ENCODE measurements around the gene TTLL11. TPM values are rescaled to one million over a fixed set of nuclear protein-coding genes. Genes with fewer than 3 reads are reported as not detected.
"Not testable (repeated sequence)": the region's sequence is repeated elsewhere in the genome, so short reads cannot be mapped to it uniquely, and the experiment has no call there.

The TTLL11 gene
- total RNA-seq, 1 donor = 1.0 TPM

DNA sequence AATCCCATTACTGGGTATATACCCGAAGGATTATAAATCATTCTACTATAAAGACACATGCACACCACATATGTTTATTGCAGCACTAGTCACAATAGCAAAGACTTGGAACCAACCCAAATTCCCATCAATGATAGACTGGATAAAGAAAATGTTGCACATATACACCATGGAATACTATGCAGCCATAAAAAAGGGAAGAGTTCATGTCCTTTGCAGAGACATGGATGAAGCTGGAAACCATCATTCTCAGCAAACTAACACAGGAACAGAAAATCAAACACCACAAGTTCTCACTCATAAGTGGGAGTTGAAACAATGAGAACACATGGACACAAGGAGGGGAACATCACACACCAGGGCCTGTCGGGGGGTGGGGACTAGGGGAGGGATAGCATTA, 198.7 kb downstream of the TTLL11 start:
- H3K4me1 ChIP-seq (ENCODE audit: insufficient read depth, low read length); H3K9me3 ChIP-seq (ENCODE audit: low read depth, low read length); H3K27me3 ChIP-seq (ENCODE audit: insufficient read depth, low read length); H3K4me3 ChIP-seq (ENCODE audit: low read length): not testable (repeated sequence)

GRCh38 chr9:121893786-121894185, 199.3 kb downstream of the TTLL11 start:
- Histone ChIP-seq H3K4me3 (ENCODE audit: low read length) (no peak overlapping the region), H3K9me3 (ENCODE audit: low read depth, low read length) (no peaks in the 10 kb centered on the region), H3K4me1 (ENCODE audit: insufficient read depth, low read length) (no peaks in the 10 kb centered on the region), H3K27me3 (ENCODE audit: insufficient read depth, low read length) (no peaks in the 10 kb centered on the region)

GRCh38 chr9:121892706-121893105, 200.4 kb downstream of the TTLL11 start:
- Histone ChIP-seq H3K4me1 (ENCODE audit: insufficient read depth, low read length) (no peaks in the 10 kb centered on the region), H3K9me3 (ENCODE audit: low read depth, low read length) (no peaks in the 10 kb centered on the region), H3K4me3 (ENCODE audit: low read length) (no peak overlapping the region)

GRCh38 chr9:121890746-121891145, 202.4 kb downstream of the TTLL11 start:
- H3K27me3 ChIP-seq (ENCODE audit: insufficient read depth, low read length) = no peaks in the 10 kb centered on the region
- H3K4me3 ChIP-seq (ENCODE audit: low read length) = no peak overlapping the region
- H3K9me3 ChIP-seq (ENCODE audit: low read depth, low read length) = no peaks in the 10 kb centered on the region
- H3K4me1 ChIP-seq (ENCODE audit: insufficient read depth, low read length) = no peaks in the 10 kb centered on the region

More at GRCh38 chr9:121892706-121893105, 200.4 kb downstream of the TTLL11 start:
- no peaks in the 10 kb centered on the region for H3K27me3 ChIP-seq (ENCODE audit: insufficient read depth, low read length)

DNA sequence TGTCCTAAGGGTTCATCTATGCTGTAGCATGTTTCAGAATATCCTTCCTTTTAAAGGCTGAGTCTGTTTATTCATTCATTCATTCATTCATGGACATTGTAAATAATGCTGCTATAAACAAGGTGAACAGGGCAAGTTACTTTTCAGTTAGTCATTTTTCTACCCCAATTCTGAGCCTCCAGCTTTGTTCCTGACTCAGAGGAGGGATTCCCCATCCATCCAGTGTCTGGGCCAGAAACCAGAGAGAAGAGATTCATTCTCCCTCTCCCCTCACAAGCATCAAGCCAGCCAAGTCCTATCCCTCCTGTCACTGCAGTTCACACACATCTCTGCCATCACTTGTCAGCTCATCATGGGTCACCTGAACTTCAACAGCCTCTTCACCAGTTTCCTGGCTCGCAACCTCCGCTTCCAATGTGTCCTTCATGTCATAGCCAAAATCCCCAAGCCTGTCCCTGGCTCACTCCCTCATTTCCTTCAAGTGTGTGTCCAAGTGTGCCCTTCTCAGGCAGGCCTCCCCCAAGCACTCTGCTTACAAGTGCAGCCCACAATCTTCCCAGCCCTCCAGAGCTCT, 203.0 kb downstream of the TTLL11 start:
- H3K4me3 ChIP-seq (ENCODE audit: low read length) = no peak overlapping the region
- H3K4me1 ChIP-seq (ENCODE audit: insufficient read depth, low read length) = no peaks in the 10 kb centered on the region
- no peaks in the 10 kb centered on the region for H3K27me3 ChIP-seq (ENCODE audit: insufficient read depth, low read length)
- no peaks in the 10 kb centered on the region for H3K9me3 ChIP-seq (ENCODE audit: low read depth, low read length)

GRCh38 chr9:121888438-121888775, 204.7 kb downstream of the TTLL11 start:
- Histone ChIP-seq H3K4me1 (ENCODE audit: insufficient read depth, low read length) (no peaks in the 10 kb centered on the region), H3K9me3 (ENCODE audit: low read depth, low read length) (no peaks in the 10 kb centered on the region), H3K4me3 (ENCODE audit: low read length) (no peak overlapping the region), H3K27me3 (ENCODE audit: insufficient read depth, low read length) (no peaks in the 10 kb centered on the region)

GRCh38 chr9:121887553-121888437, 205.3 kb downstream of the TTLL11 start:
- H3K4me1 ChIP-seq (ENCODE audit: insufficient read depth, low read length) = no peaks in the 10 kb centered on the region
- no peak overlapping the region for H3K4me3 ChIP-seq (ENCODE audit: low read length)

GRCh38 chr9:121886759-121887485, 206.2 kb downstream of the TTLL11 start:
- Histone ChIP-seq H3K4me1 (ENCODE audit: insufficient read depth, low read length) (no peaks in the 10 kb centered on the region), H3K27me3 (ENCODE audit: insufficient read depth, low read length) (no peaks in the 10 kb centered on the region), H3K9me3 (ENCODE audit: low read depth, low read length) (no peaks in the 10 kb centered on the region), H3K4me3 (ENCODE audit: low read length) (no peak overlapping the region)

More at GRCh38 chr9:121887553-121888437, 205.3 kb downstream of the TTLL11 start:
- Histone ChIP-seq H3K27me3 (ENCODE audit: insufficient read depth, low read length) (no peaks in the 10 kb centered on the region), H3K9me3 (ENCODE audit: low read depth, low read length) (no peaks in the 10 kb centered on the region)

DNA sequence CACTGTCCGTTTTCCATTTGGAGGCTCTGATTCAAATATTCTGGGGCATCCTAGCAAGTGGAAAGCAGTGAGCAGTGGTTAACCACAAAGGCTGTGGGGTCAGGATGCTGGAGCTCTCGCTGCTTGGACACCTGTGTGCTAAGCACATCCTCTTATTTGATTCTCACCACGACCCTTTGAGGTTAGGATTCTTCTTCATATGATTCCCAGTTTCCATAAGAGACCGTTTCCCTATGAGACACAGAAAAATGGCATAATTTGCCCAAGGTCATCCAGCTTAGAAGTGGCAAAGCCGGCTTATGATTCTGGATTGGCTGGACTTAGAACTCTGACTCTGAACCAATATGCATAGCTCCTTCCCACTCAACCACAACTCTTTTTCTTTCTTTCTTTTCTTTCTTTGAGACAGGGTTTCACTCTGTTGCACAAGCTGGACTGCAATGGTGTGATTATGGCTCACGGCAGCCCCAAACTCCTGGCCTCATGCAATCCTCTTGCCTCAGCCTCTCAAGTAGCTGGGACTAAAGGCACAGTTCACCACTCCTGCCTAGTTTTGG, 207.7 kb downstream of the TTLL11 start:
- H3K4me3 ChIP-seq (ENCODE audit: low read length) = no peak overlapping the region
- H3K27me3 ChIP-seq (ENCODE audit: insufficient read depth, low read length) = no peaks in the 10 kb centered on the region
- H3K4me1 ChIP-seq (ENCODE audit: insufficient read depth, low read length) = no peaks in the 10 kb centered on the region
- H3K9me3 ChIP-seq (ENCODE audit: low read depth, low read length) = no peaks in the 10 kb centered on the region

DNA sequence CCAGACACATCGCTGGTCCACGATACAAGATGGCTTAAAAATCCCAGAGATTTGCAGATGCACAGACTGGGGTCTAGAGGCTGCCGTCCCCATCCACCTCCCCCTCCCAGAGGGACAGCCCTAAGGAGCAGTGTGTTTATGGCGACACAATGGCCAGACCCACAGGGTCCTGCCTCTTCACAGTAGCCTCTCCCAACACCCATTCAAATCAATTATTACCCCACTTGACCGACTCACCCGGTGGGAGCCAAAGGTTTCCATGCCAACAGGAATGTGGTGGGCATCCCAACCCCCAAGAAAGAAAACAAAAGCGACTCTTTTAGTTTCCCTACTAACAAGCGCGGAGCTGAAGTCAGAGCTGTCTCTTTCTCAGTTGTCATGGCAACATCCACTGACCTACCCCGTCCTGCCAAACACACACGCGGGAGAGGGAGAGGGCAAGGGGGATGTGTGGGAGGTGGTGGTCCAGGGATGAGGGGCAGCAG, 209.0 kb downstream of the TTLL11 start:
- Histone ChIP-seq H3K9me3 (ENCODE audit: low read depth, low read length) (no peaks in the 10 kb centered on the region), H3K27me3 (ENCODE audit: insufficient read depth, low read length) (no peaks in the 10 kb centered on the region), H3K4me1 (ENCODE audit: insufficient read depth, low read length) (no peaks in the 10 kb centered on the region), H3K4me3 (ENCODE audit: low read length) (no peak overlapping the region)

DNA sequence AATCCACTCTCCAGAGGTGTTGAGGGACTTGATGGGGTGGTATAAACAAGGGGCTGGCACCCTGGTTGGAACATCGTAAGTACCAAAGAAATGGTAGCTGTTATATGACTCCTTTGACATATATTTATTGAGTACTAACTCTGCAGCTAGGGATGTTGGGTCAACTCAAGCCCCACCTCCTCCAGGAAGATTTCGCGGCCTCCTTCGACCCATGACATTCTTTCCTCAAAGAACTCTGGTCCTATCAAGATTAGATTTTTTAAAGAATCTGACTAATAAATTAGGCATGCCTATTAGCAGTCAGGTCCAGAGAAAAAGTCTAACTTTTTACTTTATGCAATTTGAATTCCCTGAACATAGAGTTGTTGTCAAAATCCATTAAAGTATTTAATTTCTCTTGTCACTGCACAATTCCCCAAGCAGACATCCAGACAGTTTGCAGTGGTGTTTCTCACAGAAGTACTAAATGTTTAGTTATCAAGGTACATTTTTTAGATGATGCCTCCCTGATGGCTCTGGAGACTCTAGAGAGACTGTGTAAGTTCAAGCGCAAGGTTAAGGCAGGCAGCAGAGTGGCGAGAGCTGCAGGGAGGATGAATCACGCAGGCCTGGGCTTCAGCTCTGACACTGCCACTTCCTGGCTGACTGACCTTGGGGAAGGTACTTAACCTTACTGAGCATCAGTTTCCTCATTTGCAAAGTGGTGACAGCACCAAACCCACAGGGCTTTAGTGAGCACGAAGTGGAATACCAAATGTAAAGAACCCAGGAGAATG, 209.6 kb downstream of the TTLL11 start:
- no peaks in the 10 kb centered on the region for H3K9me3 ChIP-seq (ENCODE audit: low read depth, low read length)
- H3K4me3 ChIP-seq (ENCODE audit: low read length) = no peak overlapping the region
- no peaks in the 10 kb centered on the region for H3K4me1 ChIP-seq (ENCODE audit: insufficient read depth, low read length)
- H3K27me3 ChIP-seq (ENCODE audit: insufficient read depth, low read length) = no peaks in the 10 kb centered on the region

GRCh38 chr9:121881920-121882500, 211.1 kb downstream of the TTLL11 start:
- Histone ChIP-seq H3K9me3 (ENCODE audit: low read depth, low read length) (no peaks in the 10 kb centered on the region), H3K27me3 (ENCODE audit: insufficient read depth, low read length) (no peaks in the 10 kb centered on the region), H3K4me3 (ENCODE audit: low read length) (no peak overlapping the region), H3K4me1 (ENCODE audit: insufficient read depth, low read length) (no peaks in the 10 kb centered on the region)

DNA sequence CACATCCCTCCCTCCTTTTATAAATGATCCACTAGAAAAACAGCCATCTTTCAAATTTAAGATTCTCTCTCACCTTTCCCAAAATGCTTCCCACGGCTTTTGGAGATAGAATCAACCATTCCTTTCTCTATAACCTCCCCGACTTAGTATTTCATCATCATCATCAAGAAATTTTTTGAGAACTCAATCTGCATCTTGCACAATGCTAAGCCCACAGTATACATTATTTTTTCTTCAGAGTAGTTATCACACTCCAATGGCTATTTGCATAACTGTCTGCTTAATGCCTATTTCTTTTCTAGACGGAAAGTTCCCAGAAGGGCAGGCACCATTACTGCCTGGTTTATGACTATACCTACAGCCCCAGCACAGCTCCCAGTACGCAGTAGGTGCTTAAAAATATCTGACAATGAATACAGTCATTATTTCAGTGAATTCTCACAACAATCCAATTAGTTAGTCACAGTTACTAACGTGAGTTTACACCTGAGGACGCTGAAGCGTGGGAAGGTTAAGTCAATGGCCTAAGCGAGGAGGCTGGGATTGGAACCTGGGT, 212.7 kb downstream of the TTLL11 start:
- Histone ChIP-seq H3K27me3 (ENCODE audit: insufficient read depth, low read length) (no peaks in the 10 kb centered on the region), H3K4me3 (ENCODE audit: low read length) (no peak overlapping the region), H3K9me3 (ENCODE audit: low read depth, low read length) (no peaks in the 10 kb centered on the region), H3K4me1 (ENCODE audit: insufficient read depth, low read length) (no peaks in the 10 kb centered on the region)

- no peaks in the 10 kb centered on the region for H3K27me3 ChIP-seq (ENCODE audit: insufficient read depth, low read length)
- no peaks in the 10 kb centered on the region for H3K4me1 ChIP-seq (ENCODE audit: insufficient read depth, low read length)
- no peak overlapping the region for H3K4me3 ChIP-seq (ENCODE audit: low read length)
- H3K9me3 ChIP-seq (ENCODE audit: low read depth, low read length) = no peaks in the 10 kb centered on the region
Measured at GRCh38 chr9:121878271-121878822, 214.8 kb downstream of the TTLL11 start.
